H9 (cell line): ENCODE results near the gene RTL5. TPM values are rescaled to one million over a fixed set of nuclear protein-coding genes. Genes with fewer than 3 reads are reported as not detected.

Source experiments
- DNase-seq: peaks from one replicate; pipeline ENCODE4 v3.0.0-alpha.2; 2017
- H2AFZ ChIP-seq: one replicate; pipeline ENCODE4 v1.6.1; 2013; ENCODE audit warnings: mild to moderate bottlenecking, low read length, control low read depth, moderate library complexity
- H2AK5ac ChIP-seq: 2 replicates; pipeline ENCODE4 v1.6.1; 2013; ENCODE audit warnings: low read length, control low read depth, mixed read lengths; ENCODE audit not compliant: insufficient read length
- H2BK120ac ChIP-seq: one replicate; pipeline ENCODE4 v1.6.1; 2013; ENCODE audit warnings: low read depth, mild to moderate bottlenecking, low read length, control low read depth, inconsistent platforms; ENCODE audit not compliant: poor library complexity, severe bottlenecking
- H2BK12ac ChIP-seq: 2 replicates; pipeline ENCODE4 v1.6.1; 2013; ENCODE audit warnings: low read length, control low read depth, mixed read lengths, low read depth; ENCODE audit not compliant: insufficient read length
- H2BK15ac ChIP-seq: 2 replicates; pipeline ENCODE4 v1.6.1; 2013; ENCODE audit warnings: low read depth, low read length, control low read depth
- H2BK20ac ChIP-seq: one replicate; pipeline ENCODE4 v1.6.1; 2013; ENCODE audit warnings: low read depth, mild to moderate bottlenecking, low read length, control low read depth, inconsistent platforms; ENCODE audit not compliant: poor library complexity, severe bottlenecking
- H2BK5ac ChIP-seq: 2 replicates; pipeline ENCODE4 v1.6.1; 2013; ENCODE audit warnings: low read length, control low read depth, mixed read lengths; ENCODE audit not compliant: insufficient read length
- H3K14ac ChIP-seq: 2 replicates; pipeline ENCODE4 v1.6.1; 2013; ENCODE audit warnings: low read length, control low read depth; ENCODE audit not compliant: insufficient read depth
- H3K18ac ChIP-seq: 2 replicates; pipeline ENCODE4 v1.6.1; 2013; ENCODE audit warnings: low read depth, mild to moderate bottlenecking, mixed read lengths, low read length, control low read depth; ENCODE audit not compliant: insufficient read length
- H3K23ac ChIP-seq: 2 replicates; pipeline ENCODE4 v1.6.1; 2013; ENCODE audit warnings: low read length, control low read depth, mixed read lengths, low read depth; ENCODE audit not compliant: insufficient read length
- H3K23me2 ChIP-seq: 2 replicates; pipeline ENCODE4 v1.6.1; 2013; ENCODE audit warnings: low read depth, mild to moderate bottlenecking, mixed read lengths, low read length, control low read depth; ENCODE audit not compliant: insufficient read length, poor library complexity, severe bottlenecking
- H3K27ac ChIP-seq: 2 replicates; pipeline ENCODE4 v1.5.1; 2013; ENCODE audit warnings: low read length, control low read depth, mixed read lengths, low read depth; ENCODE audit not compliant: insufficient read length
- H3K27me3 ChIP-seq: 2 replicates; pipeline ENCODE4 v1.6.1; 2013; ENCODE audit warnings: low read length, control low read depth, inconsistent platforms; ENCODE audit not compliant: insufficient read depth
- H3K4ac ChIP-seq: 2 replicates; pipeline ENCODE4 v1.6.1; 2013; ENCODE audit warnings: low read depth, mild to moderate bottlenecking, control low read depth, inconsistent platforms, low read length, moderate library complexity
- H3K4me1 ChIP-seq: 2 replicates; pipeline ENCODE4 v1.6.1; 2013; ENCODE audit warnings: low read length, control low read depth, inconsistent platforms; ENCODE audit not compliant: insufficient read depth
- H3K4me2 ChIP-seq: 2 replicates; pipeline ENCODE4 v1.6.1; 2013; ENCODE audit warnings: low read length, control low read depth, mixed read lengths; ENCODE audit not compliant: insufficient read length, insufficient read depth
- H3K56ac ChIP-seq: 2 replicates; pipeline ENCODE4 v1.6.1; 2013; ENCODE audit warnings: low read depth, mild to moderate bottlenecking, mixed read lengths, low read length, control low read depth; ENCODE audit not compliant: insufficient read length
- H3K79me1 ChIP-seq: 2 replicates; pipeline ENCODE4 v1.6.1; 2013; ENCODE audit warnings: low read depth, mild to moderate bottlenecking, moderate library complexity, low read length, control low read depth, inconsistent platforms; ENCODE audit not compliant: insufficient read depth, poor library complexity, severe bottlenecking
- H3K79me2 ChIP-seq: 2 replicates; pipeline ENCODE4 v1.6.1; 2013; ENCODE audit warnings: low read length, control low read depth, inconsistent platforms; ENCODE audit not compliant: insufficient read depth
- H3K9ac ChIP-seq: 2 replicates; pipeline ENCODE4 v1.6.1; 2013; ENCODE audit warnings: low read length, control low read depth, mixed read lengths; ENCODE audit not compliant: insufficient read length; ENCODE audit errors: extremely low read depth
- H3K9me3 ChIP-seq: one replicate; pipeline ENCODE4 v1.6.1; 2013; ENCODE audit warnings: low read depth, low read length, inconsistent platforms; ENCODE audit not compliant: control insufficient read depth
- H3T11ph ChIP-seq: one replicate; pipeline ENCODE4 v1.6.1; 2013; ENCODE audit warnings: mild to moderate bottlenecking, low read length, control low read depth, inconsistent platforms
- H4K20me1 ChIP-seq: one replicate; pipeline ENCODE4 v1.6.1; 2013; ENCODE audit not compliant: control insufficient read depth, insufficient read length, insufficient read depth
- H4K5ac ChIP-seq: 2 replicates; pipeline ENCODE4 v1.6.1; 2013; ENCODE audit warnings: low read depth, mild to moderate bottlenecking, mixed read lengths, low read length, control low read depth; ENCODE audit not compliant: insufficient read length
- H4K8ac ChIP-seq: replicated peaks from 2 replicates; pipeline ENCODE4 v1.6.1; 2013; ENCODE audit warnings: low read length, control low read depth, mixed read lengths, low read depth; ENCODE audit not compliant: insufficient read length
- H4K91ac ChIP-seq: 2 replicates; pipeline ENCODE4 v1.6.1; 2013; ENCODE audit warnings: low read depth, mild to moderate bottlenecking, moderate library complexity, mixed read lengths, low read length, control low read depth; ENCODE audit not compliant: insufficient read length
- H3K27ac Mint-ChIP-seq, 3 experiments: 2 replicates in 2 of 3; 3 replicates in 1 of 3; pipeline ENCODE4 v1.8.0; 2020 to 2021; ENCODE audit warnings: mixed read lengths in 3 of 3, mild to moderate bottlenecking in 1 of 3, moderate library complexity in 1 of 3
- H3K27me3 Mint-ChIP-seq: 2 replicates; pipeline ENCODE4 v1.8.0; 2021; ENCODE audit warnings: low read depth, mild to moderate bottlenecking, moderate library complexity, mixed read lengths
- H3K36me3 Mint-ChIP-seq, 3 experiments: 2 replicates in 2 of 3; 3 replicates in 1 of 3; pipeline ENCODE4 v1.8.0; 2020 to 2021; ENCODE audit warnings: low read depth in 3 of 3, mixed read lengths in 3 of 3; ENCODE audit not compliant: insufficient read depth in 1 of 3
- H3K4me1 Mint-ChIP-seq, 2 experiments: 2 replicates each; pipeline ENCODE4 v1.8.0; 2020; ENCODE audit warnings: mixed read lengths in 2 of 2
- H3K4me3 Mint-ChIP-seq, 2 experiments: 2 replicates in 1 of 2; 3 replicates in 1 of 2; pipeline ENCODE4 v1.8.0; 2020 to 2021; ENCODE audit warnings: mild to moderate bottlenecking in 2 of 2, mixed read lengths in 2 of 2, moderate library complexity in 1 of 2
- H3K9me3 Mint-ChIP-seq, 2 experiments: 2 replicates in 1 of 2; 3 replicates in 1 of 2; pipeline ENCODE4 v1.8.0; 2020; ENCODE audit warnings: mild to moderate bottlenecking in 2 of 2, mixed read lengths in 2 of 2, moderate library complexity in 1 of 2
- CTCF ChIP-seq: fragments of 200-600 bp; sonication (generic); conservative IDR thresholded peaks from 3 replicates; pipeline ENCODE4 v1.8.0; 2021; ENCODE audit warnings: antibody characterized with exemption, mild to moderate bottlenecking
- WGBS: extraction: QIAGEN DNeasy Blood & Tissue Kit; methylation state at CpG from one replicate; pipeline ENCODE4 v1.1.7; 2013; ENCODE audit warnings: missing lambda C conversion rate, low lambda C conversion rate, mixed read lengths; ENCODE audit not compliant: insufficient read length; ENCODE audit errors: extremely low coverage; 5-methylcytosine and 5-hydroxymethylcytosine counted together
- total RNA-seq: library from RNA; stranded (reverse); gene quantifications from 2 replicates; pipeline ENCODE4 v1.2.1, GENCODE V29; 2021

RTL5 gene
- total RNA-seq, 1 experiment from 2014 or later: 1.2 TPM

DNA sequence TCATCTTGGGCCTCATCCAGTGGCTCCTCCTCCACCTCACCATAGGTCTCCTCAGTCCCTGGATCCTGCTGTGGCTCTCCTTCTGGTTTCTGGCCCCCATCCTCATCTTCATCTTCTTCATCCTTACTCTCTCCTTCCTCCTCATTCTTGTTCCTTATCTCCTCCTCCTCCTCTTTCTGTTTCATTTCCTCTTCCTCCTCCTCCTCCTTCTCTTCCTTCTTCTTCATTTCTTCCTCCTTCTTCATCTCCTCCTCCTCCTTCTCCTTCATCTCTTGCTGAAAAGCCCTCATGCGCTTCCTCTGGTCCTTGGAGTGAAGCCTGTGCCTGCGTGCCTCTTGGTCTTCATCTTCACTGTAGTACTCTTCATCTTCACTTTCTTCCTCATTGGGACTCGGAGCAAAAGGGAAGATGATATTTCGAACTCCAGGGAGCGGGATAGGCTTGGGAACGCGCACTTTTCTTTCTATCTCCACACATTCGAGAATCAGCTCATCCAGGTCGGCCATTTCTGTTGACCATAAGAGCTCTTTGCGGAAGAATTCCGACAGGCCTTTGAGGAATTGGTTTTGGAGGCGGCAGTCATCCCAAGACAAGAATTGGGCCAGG is 1.5 kb downstream of the RTL5 start:
- Histone ChIP-seq H2AFZ (no peak overlapping the region), H2BK15ac (no peak overlapping the region), H3K18ac (no peak overlapping the region), H2AK5ac (no peak overlapping the region), H2BK5ac (no peak overlapping the region), H2BK20ac (no peak overlapping the region), H3K4me1 (no peaks in the 10 kb centered on the region; the same call in 1 of the 2 replicates), H4K8ac (no peak overlapping the region), H3K79me1 (no peaks in the 10 kb centered on the region), H3K23me2 (no peaks in the 10 kb centered on the region), H3K9me3 (peaks cover 24% of the 10 kb centered on the region), H3K9ac (no peak overlapping the region), H3K4ac (no peak overlapping the region), H2BK12ac (no peak overlapping the region), H4K5ac (no peak overlapping the region), H3T11ph (no peak overlapping the region), H3K27me3 (peaks cover 13% of the 10 kb centered on the region; the same call in 1 of the 2 replicates), H3K14ac (no peak overlapping the region), H3K4me2 (peak overlapping the region; percentile 73), H4K91ac (no peak overlapping the region), H3K56ac (no peak overlapping the region), H4K20me1 (no peaks in the 10 kb centered on the region), H3K27ac (no peak overlapping the region), H3K23ac (no peak overlapping the region), H3K79me2 (no peaks in the 10 kb centered on the region), H2BK120ac (no peak overlapping the region)
- Mint-ChIP-seq H3K4me1 (peaks cover 15 to 18% of the 10 kb centered on the region in 2 experiments), H3K4me3 (peak overlapping the region; percentile 52 to 75), H3K27me3 (peaks cover 74% of the 10 kb centered on the region), H3K9me3 (peaks cover 74 to 79% of the 10 kb centered on the region in 2 experiments), H3K36me3 (peaks cover 26 to 34% (median 28%) of the 10 kb centered on the region in 3 experiments), H3K27ac (no peak overlapping the region)
- TF ChIP-seq CTCF: no peak
- no CpG with 5 or more reads among the region's 12 CpGs for WGBS
- no peak for DNase-seq
